NCI-H187 treated with DMSO at 0.1 percent for 48 hours (cell line): ENCODE measurements around the gene HAPSTR1.

ENCODE experiments used
- DNase-seq: peaks from one replicate; lab custom pipeline; 2025; lab: John Stamatoyannopoulos, UW

Gene HAPSTR1

DNA sequence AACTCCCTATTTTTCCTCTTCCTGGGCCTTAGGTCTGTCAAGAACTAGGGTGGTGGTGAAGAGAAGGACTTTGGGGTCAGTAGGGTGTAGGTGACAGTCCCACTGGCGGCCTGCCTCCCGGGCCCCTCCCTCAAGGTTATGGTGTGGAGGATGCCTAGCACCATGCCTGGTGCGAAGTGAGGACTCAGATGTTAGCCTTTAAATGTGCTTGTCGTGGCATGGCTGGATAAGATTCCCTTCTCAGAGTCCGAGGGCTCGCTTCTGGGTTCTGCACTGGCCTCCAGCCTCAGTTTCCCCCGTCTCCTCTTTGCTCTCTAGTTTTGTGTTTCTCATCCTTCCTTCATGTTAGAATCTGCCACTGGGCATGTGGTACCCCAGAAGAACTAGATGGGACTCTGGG lies 32.0 kb downstream of the HAPSTR1 start:
- DNase-seq, result no peak

DNA sequence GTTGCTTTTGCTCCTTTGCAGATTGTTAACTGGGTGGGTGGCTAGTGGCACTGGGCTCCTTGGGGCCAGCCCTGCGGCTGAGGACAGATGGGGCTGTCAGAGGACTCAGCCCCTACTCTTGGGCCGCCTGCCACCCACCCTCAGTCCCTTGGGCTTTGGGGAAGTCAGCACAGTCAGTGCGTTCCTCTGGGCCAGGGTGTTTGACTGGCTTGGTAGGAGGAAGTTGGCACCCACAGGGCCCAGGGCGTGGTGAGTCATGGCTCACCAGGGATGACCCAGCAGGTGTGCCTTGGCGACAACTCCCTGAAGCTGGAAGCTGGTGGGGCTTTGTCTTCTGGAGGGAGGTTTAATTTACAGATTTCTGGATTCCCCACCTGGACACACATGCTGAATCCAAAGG lies 32.4 kb downstream of the HAPSTR1 start:
- DNase-seq, result no peak

DNA sequence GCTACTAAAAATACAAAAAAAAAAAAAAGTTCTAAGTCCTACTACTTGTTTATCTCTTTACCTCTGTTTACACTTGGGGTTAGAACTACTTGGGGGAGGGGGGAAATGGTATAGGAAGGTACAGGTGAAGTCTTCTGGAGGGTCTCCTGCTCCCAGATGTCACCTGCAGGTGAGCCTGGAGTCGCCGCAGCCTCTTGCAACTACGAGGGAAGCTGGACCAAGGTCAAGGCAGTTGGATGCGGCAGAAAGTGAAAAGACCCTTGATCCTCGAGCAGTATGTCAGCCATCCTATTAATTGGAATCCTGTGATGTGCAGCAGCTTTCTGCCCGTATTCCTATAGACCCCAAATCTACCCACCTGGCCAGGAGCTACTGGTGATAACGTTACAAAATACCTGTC lies 33.0 kb downstream of the HAPSTR1 start:
- DNase-seq, result no peak

DNA sequence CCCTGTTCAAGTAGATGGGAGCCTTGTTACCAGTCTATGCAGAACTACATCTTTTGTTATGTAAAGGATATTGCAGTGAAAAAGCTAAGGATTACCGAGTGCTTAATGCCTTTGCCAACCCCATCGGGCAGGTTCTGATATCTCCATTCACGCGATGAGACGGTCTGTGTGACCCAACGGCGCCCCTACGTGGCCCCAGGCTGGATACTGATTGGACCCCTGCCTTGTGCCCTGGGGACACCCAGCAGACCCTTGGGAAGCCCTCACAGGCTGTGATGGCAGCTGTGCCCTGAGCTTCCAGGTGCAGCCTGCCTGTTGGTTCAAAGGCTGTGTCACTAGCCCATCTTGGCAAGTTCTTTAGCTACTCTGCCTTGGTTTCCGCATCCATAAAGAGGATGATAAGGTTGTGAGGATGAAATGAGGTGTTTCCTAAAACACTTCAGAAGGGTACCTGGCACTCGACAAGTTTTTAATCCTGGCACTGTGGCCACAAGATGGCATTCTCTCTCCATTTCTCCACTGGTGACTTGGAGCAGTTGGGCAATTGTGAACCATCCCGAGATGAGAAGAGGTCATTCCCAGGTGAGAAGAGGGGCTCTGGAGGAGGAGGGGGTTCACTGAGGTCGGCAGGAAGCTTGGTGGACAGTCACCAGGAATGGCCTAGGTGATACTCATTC lies 33.6 kb downstream of the HAPSTR1 start:
- DNase-seq, result no peak

DNA sequence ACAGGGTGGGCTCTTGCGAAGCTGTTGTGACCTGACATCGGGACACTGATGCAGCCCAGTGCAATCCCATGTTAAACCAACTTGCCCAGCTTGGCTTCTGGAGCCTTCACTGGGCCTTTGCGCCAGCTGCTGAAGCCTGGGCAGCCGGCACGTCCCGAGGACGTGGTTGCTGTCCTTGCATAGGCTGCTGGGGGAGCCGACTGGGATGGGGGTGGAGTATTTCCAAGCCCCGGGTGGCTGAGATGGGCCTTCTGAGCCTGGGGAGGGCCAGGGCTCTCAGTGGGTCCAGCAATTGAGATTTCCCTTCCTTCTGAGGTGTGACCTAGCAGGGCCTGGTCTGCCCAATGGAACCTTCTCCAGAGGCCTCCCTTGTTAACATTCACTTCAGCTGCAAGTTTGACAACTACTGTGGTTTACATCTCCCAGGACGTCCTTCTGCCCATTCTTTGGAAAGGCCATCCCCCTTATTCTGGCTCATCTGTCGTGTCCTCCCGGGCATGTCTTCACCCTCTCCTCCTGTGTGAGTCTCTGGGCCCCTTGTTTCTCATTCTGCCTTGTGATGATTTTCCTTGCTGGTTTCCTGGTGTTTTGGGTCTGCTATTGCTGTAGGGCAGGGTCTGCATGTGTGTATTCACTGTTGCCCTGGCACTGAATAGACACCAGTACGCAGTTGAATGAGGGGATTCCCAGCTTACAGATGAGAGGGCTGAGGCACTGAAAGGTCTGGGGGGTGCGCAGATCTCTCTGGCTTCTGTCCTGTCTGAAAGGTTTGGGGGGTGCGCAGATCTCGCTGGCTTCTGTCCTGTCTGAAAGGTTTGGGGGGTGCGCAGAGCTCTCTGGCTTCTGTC lies 34.4 kb downstream of the HAPSTR1 start:
- no peak for DNase-seq

DNA sequence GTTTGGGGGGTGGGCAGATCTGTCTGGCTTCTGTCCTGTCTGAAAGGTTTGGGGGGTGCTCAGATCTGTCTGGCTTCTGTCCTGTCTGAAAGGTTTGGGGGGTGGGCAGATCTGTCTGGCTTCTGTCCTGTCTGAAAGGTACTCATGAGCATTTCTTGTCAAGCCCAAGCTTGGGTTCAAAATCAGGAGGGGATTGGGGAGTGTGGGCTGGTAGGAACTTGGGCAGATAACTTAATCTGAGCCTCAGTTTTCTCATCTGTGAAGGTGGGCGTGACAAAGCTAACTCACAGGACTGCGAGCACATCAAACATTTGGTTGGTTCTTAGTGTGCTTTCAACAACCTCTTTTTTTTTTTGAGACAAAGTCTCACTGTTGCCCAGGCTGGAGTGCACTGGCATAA lies 35.2 kb downstream of the HAPSTR1 start:
- no peak for DNase-seq

DNA sequence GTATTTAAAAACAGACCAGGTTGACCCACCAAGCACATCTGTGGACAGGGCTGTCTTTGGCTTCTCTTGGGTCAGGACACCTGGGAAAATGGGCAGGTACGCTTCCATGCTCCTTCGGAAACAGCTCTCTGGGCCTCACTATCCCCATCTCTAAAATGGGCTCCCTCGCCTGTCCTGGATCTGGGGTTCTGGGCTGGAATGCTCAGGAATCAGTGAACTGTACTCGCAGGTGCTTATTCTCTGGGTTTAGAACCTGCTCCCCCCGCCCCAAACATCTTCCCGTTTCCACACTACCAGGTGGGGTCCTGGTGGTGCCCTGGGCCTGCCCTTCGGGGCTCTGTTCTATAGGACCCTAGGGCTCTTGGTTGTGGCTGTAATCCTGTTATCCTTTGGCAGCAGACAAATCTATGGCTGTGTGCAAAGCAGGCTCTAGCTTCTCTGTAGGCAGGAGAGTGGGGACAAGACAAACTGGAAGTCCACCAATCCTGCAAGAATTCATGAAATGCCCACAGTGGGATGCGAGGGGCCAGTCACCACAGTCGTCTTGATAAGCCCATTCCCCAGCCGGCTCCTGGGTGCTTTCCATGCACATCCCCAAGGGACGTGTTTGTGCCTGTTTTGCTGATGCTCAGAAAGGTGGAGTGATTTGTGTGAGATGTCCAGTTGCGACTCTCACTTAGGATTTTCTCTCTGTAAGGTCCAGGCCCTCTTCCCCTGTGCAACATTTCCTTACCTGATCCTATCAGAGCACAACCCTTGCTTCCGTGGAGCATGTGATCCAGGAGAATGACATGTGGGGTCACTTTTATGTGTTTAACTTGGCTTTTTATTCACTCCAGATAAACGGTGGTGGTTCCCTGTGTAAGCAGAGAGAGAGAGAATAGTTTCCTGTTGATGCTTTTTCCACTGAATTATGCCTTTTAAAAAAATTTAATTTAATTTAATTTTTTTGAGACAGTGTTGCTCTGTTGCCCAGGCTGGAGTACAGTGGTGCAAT lies 37.2 kb downstream of the HAPSTR1 start:
- no peak for DNase-seq

DNA sequence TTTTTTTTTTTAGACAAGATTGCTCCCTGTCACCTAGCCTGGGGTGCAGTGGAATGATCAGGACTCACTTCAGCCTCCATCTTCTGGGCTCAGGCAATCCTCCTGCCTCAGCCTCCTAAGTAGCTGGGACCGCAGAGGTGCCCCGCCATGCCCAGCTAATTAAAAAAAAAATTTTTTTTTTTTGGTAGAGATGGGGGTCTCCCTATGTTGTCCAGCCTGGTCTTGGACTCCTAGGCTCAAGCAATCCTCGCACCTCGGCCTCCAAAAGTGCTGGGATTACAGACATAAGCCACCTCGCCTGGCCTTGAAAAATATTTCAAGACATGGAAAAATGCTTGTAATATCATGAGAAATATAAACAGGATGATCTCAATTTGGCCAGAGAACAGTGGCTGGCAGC lies 42.9 kb downstream of the HAPSTR1 start:
- DNase-seq, result no peak

DNA sequence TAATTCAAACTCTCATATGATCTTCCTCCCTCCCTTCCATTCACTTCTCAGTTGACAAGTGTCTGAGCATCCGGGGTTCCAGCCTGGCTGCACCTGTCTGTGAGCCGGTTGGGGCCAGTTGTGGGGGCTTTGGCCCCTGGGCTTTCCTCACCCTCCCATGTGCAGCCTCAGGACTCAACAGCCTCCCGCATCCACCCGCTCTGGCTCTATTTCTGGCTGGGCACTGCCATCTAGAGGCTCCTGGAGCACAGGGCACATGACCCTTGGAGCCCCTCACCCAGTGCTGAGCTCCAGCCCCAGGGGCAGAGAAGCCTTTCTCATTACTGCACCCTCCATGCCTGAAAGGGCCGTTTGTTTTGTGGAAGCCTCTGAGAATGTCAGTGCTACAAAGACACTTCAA lies 43.3 kb downstream of the HAPSTR1 start:
- no peak for DNase-seq

DNA sequence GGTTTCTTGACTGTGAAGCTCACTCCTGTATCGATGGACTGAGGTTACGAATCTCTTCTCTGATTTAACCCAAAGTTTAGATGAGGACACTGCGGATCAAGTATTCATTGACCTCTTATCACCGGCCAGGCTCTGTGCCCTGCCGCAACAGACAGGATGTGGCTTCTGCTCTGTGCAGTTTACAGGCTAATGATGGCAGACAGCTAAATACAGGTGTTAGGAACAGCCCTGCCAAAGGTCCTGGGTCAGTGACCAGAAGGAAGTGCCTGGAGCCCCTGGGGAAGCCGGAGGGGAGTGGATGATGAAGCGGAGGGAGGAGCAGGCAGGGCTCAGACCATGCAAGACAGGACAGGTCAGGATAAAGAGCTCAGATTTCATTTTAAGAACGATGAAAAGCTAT lies 44.4 kb downstream of the HAPSTR1 start:
- no peak for DNase-seq

DNA sequence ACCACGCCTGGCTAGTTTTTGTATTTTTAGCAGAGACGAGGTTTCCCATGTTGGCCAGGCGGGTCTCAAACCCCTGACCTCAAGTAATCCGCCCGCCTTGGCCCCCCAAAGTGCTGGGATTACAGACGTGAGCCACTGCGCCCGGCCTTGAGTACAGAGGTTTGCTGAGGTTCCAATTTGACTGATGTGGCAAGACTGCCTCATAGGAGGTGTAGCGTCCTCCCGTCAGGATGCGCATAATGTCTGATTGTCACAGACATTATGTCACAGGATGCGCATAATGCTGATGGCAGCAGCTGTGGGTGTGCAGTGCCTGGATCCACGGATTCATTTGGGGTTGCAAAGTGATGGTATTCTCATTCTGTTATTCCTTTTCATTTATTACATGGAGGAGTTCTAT lies 45.2 kb downstream of the HAPSTR1 start:
- DNase-seq, result no peak

DNA sequence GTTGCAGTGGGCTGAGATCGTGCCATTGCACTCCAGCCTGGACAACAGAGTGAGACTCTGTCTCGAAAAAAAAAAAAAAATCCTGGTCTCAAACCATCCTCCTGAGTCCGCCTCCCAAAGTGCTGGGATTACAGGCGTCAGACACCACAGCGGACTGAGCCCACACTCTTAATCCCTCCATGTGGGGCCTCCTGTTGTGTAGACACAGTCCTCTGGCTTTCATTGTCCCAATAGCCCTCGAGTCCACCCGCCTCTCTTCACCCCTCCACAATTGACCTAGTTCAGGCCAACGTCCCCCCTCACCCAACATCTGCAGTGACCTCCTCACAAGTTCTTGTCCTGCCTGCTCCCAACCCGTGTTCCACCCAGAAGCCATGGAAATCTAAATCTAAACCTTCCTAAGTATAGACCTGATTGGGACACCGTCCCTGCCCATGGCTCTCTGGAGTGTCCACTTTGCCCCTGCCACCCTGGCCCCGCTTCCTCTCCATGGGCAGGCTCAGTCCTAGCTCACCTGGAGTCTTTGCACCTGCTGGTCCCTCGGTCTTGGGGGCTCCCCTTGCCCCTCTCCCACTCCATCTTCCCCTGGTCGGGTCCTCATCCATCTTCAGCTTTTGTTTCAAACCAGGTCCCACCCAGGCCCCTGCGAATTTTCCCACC lies 46.7 kb downstream of the HAPSTR1 start:
- no peak for DNase-seq

DNA sequence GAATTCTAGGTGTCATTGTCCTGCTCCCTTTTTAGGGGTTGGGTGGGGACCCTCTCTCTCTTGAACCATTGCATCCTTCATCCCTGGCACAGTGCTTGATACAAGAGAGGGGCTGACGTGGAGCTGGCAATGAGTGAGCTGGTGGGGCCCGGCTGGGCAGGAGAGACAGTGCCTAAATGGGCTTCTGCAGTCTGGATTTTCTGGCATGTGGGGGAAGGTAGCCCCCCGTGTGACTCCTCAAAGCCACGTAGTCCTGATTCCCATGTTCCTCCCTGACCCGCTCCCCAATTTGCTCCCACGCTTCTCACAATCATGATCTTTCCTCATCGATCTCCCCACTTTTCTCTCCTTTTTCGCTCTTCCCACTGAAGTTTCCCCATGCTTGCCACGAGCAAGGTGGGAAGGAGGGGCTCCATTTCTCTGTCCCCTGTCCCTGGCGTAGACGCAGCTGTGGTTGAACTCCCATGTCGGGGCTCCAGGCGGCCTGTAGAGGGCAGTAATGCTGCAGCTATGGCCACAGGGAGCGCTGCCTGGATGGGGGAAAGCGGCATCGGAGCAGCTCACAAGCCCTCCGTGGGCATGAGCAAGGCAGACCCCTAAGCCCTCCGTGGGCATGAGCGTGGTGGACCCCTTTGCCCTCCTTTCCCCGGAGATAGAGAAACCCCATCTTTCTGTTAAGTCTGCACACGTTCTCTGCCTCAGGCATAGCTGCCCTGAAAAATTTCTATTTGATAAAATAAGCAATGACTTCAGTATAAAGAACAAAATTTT lies 47.5 kb downstream of the HAPSTR1 start:
- DNase-seq, result no peak

DNA sequence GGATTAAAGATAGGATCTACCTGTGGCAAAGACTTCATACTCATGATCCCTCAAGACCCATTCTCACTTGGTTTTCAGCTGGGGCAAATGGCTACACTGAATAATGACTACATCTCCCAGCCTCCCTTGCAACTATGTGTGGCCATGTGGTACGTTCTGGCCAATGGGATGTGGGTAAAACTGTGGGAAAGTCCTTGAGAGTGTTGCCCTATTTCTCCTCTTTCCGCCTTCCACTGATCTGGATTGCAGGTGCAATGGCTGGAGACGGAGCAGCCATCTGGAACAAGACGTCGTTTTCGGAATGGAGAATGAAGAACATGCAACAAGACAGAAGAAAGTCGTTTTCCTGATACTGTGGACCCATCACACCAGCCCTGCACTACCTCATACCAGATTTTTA lies 48.5 kb downstream of the HAPSTR1 start:
- no peak for DNase-seq
